ENCODE results near the gene ICA1.
"Not testable (repeated sequence)": the region's sequence is repeated elsewhere in the genome, so short reads cannot be mapped to it uniquely, and the experiment has no call there.

ICA1 gene

DNA sequence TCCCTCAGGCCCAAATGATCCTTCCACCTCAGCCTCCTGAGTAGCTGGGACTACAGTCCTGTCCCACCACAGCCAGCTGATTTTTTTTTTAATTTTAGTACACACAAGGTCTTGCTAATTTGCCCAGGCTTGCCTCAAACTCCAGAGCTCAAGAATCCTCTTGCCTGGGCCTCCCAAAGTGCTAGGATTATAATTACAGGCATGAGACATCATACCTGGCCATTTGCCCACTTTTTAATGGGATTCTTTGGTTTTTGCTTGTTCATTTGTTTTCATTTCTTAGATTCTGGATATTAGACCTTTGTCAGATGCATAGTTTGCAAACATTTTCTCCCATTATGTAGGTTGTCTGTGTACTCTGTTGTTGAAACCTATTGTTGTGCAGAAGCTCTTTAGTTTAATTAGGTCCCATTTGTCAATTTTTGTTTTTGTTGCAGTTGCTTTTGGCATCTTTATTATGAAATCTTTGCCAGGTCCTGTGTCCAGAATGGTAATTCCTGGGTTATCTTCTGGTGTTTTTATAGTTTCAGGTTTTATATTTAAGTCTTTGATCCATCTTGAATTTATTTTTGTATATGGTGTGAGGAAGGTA lies 198.2 kb downstream of the ICA1 start:
- FAIRE-seq, result no peak
- TF ChIP-seq POLR2A (IDR thresholded peaks at IDR 0.05; ENCODE audit: low read depth, low read length), result no peak
- no peak for TF ChIP-seq TAF1 (IDR thresholded peaks at IDR 0.05; ENCODE audit: borderline replicate concordance, low read depth, low read length)
- TF ChIP-seq POLR2AphosphoS5 (IDR thresholded peaks at IDR 0.05; ENCODE audit: low read depth, low read length), result no peak
- DNase-seq (ENCODE audit: insufficient read length), result no peak

DNA sequence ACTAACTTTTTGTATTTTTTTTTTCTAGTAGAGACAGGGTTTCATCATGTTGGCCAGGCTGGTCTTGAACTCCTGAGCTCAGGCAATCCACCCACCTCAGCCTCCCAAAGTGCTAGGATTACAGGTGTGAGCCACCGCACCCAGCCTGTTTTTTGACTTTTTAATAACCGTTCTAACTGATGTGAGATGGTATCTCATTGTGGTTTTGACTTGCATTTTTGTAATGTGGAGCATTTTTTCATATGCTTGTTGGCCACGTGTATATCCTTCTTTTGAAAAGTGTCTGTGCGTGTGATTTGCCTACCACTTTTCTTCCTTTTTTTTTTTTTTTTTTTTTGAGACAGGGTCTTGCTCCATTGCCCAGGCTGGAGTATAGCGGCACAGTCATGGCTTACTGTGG lies 198.7 kb downstream of the ICA1 start:
- FAIRE-seq; DNase-seq (ENCODE audit: insufficient read length): not testable (repeated sequence)

All from GM12892 (cell line).